Amygdala (tissue), 56 donors: ENCODE measurements around the gene VPS37C.
A peak's percentile ranks its signal among the peaks of the same experiment; 100 is the strongest.
"Not testable (repeated sequence)": the region's sequence is repeated elsewhere in the genome, so short reads cannot be mapped to it uniquely, and the experiment has no call there.

Experiments
- DNase-seq, 56 donors: peaks; one replicate each; lab custom pipeline; 2025; lab: John Stamatoyannopoulos, UW

Gene VPS37C

GRCh38 chr11:61176446-61176845, 15.2 kb upstream of the VPS37C start:
- DNase-seq, result no peak

GRCh38 chr11:61174949-61175348, 13.7 kb upstream of the VPS37C start:
- no peak for DNase-seq

- no peak for DNase-seq
Measured at GRCh38 chr11:61174273-61174672, 13.0 kb upstream of the VPS37C start.

- DNase-seq, result no peak
Measured at GRCh38 chr11:61173456-61173855, 12.2 kb upstream of the VPS37C start.

GRCh38 chr11:61172888-61173287, 11.7 kb upstream of the VPS37C start:
- no peak for DNase-seq

GRCh38 chr11:61172356-61172755, 11.1 kb upstream of the VPS37C start:
- DNase-seq, result no peak

- DNase-seq, result no peak
Measured at GRCh38 chr11:61171907-61172306, 10.7 kb upstream of the VPS37C start.

GRCh38 chr11:61170566-61170965, 9.3 kb upstream of the VPS37C start:
- DNase-seq, result no peak

- DNase-seq, result no peak
Measured at GRCh38 chr11:61168800-61169199, 7.6 kb upstream of the VPS37C start.

GRCh38 chr11:61168042-61168688, 6.9 kb upstream of the VPS37C start:
- DNase-seq, result no peak

GRCh38 chr11:61166331-61166730, 5.1 kb upstream of the VPS37C start:
- DNase-seq, result not testable (repeated sequence)

- DNase-seq, result not testable (repeated sequence)
Measured at GRCh38 chr11:61165785-61166184, 4.6 kb upstream of the VPS37C start.

- DNase-seq, result no peak
Measured at GRCh38 chr11:61164606-61165424, 3.6 kb upstream of the VPS37C start.

GRCh38 chr11:61163714-61164605, 2.7 kb upstream of the VPS37C start:
- peak in 1 of 56 donors; percentile 16 for DNase-seq

- DNase-seq, result no peak
Measured at GRCh38 chr11:61163021-61163420, 1.8 kb upstream of the VPS37C start.

- DNase-seq, result peak in 17 of 56 donors; percentile 13 to 55 (median 25)
Measured at GRCh38 chr11:61162092-61162941, 1.1 kb upstream of the VPS37C start.

GRCh38 chr11:61160487-61161189, 588 bp downstream of the VPS37C start:
- peak in 2 of 56 donors; percentile 13 to 54 for DNase-seq

- no peak for DNase-seq
Measured at GRCh38 chr11:61158691-61159381, 2.4 kb downstream of the VPS37C start.

- DNase-seq, result no peak
Measured at GRCh38 chr11:61157743-61158142, 3.5 kb downstream of the VPS37C start.
